ENCODE results near the gene ACP1. TPM values are rescaled to one million over a fixed set of nuclear protein-coding genes. Genes with fewer than 3 reads are reported as not detected.

Gene ACP1
- total RNA-seq, 1 experiment from 2014 or later = 120 TPM

DNA sequence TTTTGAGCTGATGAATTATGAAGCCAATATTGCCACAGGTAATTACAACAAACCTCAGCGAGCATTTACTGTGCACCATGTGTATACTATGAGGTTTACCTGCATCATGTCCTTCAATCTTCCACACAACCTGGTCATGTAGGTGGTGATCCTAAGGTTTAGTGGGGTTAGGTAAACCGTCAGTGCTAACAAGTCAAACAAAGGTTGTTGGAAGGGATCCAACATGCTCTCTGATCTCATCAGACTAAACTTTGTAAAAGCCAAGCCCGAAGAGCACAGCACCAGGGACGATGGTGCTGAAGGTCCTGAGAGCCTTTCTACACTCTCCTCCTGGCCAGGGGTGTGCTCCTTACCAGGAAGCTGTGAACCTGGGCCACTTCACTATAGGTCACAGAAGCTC, 30.3 kb upstream of the ACP1 start:
- BruUV-seq (replicated peaks) = no TSS peak
- H3K9me3 Mint-ChIP-seq (ENCODE audit: low read depth, unreplicated experiment) = no peaks in the 10 kb centered on the region

DNA sequence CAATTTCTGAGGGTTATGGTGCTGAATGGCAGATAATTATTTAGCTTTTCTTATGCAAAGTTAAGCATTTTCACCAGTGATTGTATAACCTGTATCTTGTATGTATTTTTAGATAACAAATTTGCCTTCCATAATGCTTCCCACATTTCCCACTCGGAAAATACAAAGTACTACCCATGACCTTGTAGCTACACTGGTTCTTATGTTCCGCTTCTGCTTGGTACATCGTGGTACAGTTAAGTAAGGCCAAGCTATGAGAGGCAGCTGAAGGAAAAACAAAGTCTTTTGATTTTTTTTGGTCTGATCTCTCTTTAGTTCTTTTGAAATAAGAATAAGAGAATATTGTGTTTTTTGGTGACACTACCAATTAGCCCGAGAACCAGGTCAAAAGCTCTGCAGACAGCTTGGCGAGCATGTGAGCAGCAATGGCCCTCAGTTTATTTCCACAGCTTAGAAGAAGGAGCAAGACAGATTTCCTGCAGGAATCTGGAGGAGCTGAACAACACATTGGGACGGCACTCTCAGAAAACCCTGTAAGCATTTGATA, 27.7 kb upstream of the ACP1 start:
- TF ChIP-seq, protein P1, sequence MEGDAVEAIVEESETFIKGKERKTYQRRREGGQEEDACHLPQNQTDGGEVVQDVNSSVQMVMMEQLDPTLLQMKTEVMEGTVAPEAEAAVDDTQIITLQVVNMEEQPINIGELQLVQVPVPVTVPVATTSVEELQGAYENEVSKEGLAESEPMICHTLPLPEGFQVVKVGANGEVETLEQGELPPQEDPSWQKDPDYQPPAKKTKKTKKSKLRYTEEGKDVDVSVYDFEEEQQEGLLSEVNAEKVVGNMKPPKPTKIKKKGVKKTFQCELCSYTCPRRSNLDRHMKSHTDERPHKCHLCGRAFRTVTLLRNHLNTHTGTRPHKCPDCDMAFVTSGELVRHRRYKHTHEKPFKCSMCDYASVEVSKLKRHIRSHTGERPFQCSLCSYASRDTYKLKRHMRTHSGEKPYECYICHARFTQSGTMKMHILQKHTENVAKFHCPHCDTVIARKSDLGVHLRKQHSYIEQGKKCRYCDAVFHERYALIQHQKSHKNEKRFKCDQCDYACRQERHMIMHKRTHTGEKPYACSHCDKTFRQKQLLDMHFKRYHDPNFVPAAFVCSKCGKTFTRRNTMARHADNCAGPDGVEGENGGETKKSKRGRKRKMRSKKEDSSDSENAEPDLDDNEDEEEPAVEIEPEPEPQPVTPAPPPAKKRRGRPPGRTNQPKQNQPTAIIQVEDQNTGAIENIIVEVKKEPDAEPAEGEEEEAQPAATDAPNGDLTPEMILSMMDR (IDR thresholded peaks at IDR 0.05; ENCODE audit: unreplicated experiment) = no peak
- H3K9me3 Mint-ChIP-seq (ENCODE audit: low read depth, unreplicated experiment) = no peaks in the 10 kb centered on the region
- CTCF ChIA-PET = no interaction called here
- no peak overlapping the region for H3K27ac Mint-ChIP-seq (ENCODE audit: unreplicated experiment)
- no peaks in the 10 kb centered on the region for H3K27me3 Mint-ChIP-seq (ENCODE audit: unreplicated experiment)
- intact Hi-C loops (cut with micrococcal nuclease; ENCODE audit: unreplicated experiment) = no loop called here
- no TSS peak for BruUV-seq (replicated peaks)
- H3K4me3 Mint-ChIP-seq (ENCODE audit: low read depth, unreplicated experiment) = no peak overlapping the region
- no peaks in the 10 kb centered on the region for H3K4me1 Mint-ChIP-seq (ENCODE audit: low read depth, unreplicated experiment)
- no peak for DNase-seq
- H3K36me3 Mint-ChIP-seq (ENCODE audit: insufficient read depth, unreplicated experiment) = peaks cover 20% of the 10 kb centered on the region

More for the DNA sequence above, 30.3 kb upstream of the ACP1 start:
- H3K4me1 Mint-ChIP-seq (ENCODE audit: low read depth, unreplicated experiment) = no peaks in the 10 kb centered on the region
- CTCF ChIA-PET = no interaction called here
- intact Hi-C loops (cut with micrococcal nuclease; ENCODE audit: unreplicated experiment) = no loop called here
- H3K27ac Mint-ChIP-seq (ENCODE audit: unreplicated experiment) = no peak overlapping the region
- no peak overlapping the region for H3K4me3 Mint-ChIP-seq (ENCODE audit: low read depth, unreplicated experiment)
- TF ChIP-seq, protein P1 (IDR thresholded peaks at IDR 0.05; ENCODE audit: unreplicated experiment) = no peak
- DNase-seq = no peak
- H3K36me3 Mint-ChIP-seq (ENCODE audit: insufficient read depth, unreplicated experiment) = peaks cover 21% of the 10 kb centered on the region
- H3K27me3 Mint-ChIP-seq (ENCODE audit: unreplicated experiment) = no peaks in the 10 kb centered on the region

DNA sequence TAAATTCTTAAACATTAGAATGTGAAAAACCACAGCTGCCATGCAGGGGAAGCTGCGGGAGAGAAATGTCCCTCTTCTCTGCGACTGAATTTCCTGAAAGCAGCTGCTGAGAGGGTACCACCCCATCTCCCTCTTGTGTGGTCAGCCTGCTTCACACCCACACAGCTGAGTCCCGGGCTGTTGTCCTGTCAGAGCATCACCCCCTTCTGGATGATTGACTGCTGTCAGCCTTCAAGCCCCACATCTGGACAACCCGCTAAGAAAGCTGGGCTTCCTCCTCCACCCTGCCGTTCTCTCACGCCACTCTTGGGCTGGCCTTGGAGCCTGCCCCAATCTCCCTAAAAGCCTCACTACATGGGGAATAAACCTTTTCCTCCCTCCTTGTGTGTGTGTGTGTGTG, 26.9 kb upstream of the ACP1 start:
- no peak overlapping the region for H3K4me3 Mint-ChIP-seq (ENCODE audit: low read depth, unreplicated experiment)
- no peaks in the 10 kb centered on the region for H3K27me3 Mint-ChIP-seq (ENCODE audit: unreplicated experiment)
- no peak for DNase-seq
- H3K27ac Mint-ChIP-seq (ENCODE audit: unreplicated experiment) = no peak overlapping the region
- H3K4me1 Mint-ChIP-seq (ENCODE audit: low read depth, unreplicated experiment) = no peaks in the 10 kb centered on the region
- BruUV-seq (replicated peaks) = no TSS peak
- TF ChIP-seq, protein P1 (IDR thresholded peaks at IDR 0.05; ENCODE audit: unreplicated experiment) = no peak
- H3K9me3 Mint-ChIP-seq (ENCODE audit: low read depth, unreplicated experiment) = no peaks in the 10 kb centered on the region
- intact Hi-C loops (cut with micrococcal nuclease; ENCODE audit: unreplicated experiment) = no loop called here
- H3K36me3 Mint-ChIP-seq (ENCODE audit: insufficient read depth, unreplicated experiment) = peaks cover 12% of the 10 kb centered on the region
- CTCF ChIA-PET = no interaction called here

DNA sequence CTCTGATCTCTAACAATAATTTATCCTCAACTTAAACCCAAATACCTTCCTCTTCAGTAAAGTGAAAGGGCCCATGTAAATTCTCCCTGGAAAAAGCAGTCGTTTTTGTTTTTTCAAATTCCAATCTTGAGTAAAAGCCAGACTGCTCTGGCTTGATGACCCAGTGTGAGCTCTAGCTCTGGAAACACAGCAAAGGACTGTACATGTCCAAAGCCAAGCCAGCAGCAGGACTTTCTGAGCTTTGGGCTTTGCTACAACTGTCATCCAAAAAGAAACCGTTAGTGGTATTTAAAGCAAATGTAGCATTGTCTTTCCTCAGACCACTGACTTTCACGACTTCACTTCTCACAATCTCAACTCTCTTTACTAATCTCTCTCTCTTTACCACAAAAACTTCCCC, 26.3 kb upstream of the ACP1 start:
- CTCF ChIA-PET = no interaction called here
- H3K27me3 Mint-ChIP-seq (ENCODE audit: unreplicated experiment) = no peaks in the 10 kb centered on the region
- BruUV-seq (replicated peaks) = no TSS peak
- no peaks in the 10 kb centered on the region for H3K4me1 Mint-ChIP-seq (ENCODE audit: low read depth, unreplicated experiment)
- H3K27ac Mint-ChIP-seq (ENCODE audit: unreplicated experiment) = no peak overlapping the region
- intact Hi-C loops (cut with micrococcal nuclease; ENCODE audit: unreplicated experiment) = no loop called here
- TF ChIP-seq, protein P1 (IDR thresholded peaks at IDR 0.05; ENCODE audit: unreplicated experiment) = no peak
- H3K9me3 Mint-ChIP-seq (ENCODE audit: low read depth, unreplicated experiment) = no peaks in the 10 kb centered on the region
- no peak overlapping the region for H3K4me3 Mint-ChIP-seq (ENCODE audit: low read depth, unreplicated experiment)
- DNase-seq = no peak
- H3K36me3 Mint-ChIP-seq (ENCODE audit: insufficient read depth, unreplicated experiment) = peaks cover 8% of the 10 kb centered on the region
